Measurements from ENCODE around the gene DDX49.

DNA sequence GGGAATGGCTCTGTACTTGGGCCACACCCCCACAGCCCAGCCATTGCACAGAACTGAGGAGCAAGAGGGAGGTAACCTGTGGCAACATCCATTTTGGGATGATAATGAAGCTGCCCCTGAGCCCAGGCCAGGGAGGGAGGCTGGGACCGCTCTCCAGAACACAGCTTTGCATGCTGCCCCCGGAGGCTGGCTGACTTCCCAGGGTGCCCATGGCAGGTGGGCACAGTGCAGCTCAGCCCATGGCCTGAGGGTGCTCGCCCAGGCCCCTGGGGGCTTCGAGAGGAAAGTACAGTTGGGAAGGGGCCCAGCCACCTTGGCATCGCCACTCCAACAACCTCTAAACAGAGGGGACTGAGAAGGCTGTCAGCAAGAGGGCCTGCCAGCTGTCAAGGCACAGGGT, 6.0 kb upstream of the DDX49 start:
- TF ChIP-seq POLR2A (IDR thresholded peaks at IDR 0.05; ENCODE audit: low read length) (no peak), GATA1 (IDR thresholded peaks at IDR 0.05; ENCODE audit: low read depth, low read length) (no peak)

Data from erythroblast (primary cell).